GM12865 (cell line): ENCODE data around the gene SDCCAG8.
A peak's percentile ranks its signal among the peaks of the same experiment; 100 is the strongest.

Experiments
- DNase-seq: peaks from one replicate; pipeline ENCODE4 v3.0.0; 2010; ENCODE audit warnings: low read depth
- H3K4me3 ChIP-seq: 2 replicates; pipeline ENCODE4 v1.5.1; 2011; ENCODE audit warnings: mild to moderate bottlenecking, low read depth, low read length, control low read depth
- CTCF ChIP-seq: IDR thresholded peaks from 2 replicates; pipeline ENCODE4 v1.5.1; 2011; ENCODE audit warnings: low read length, control low read depth, low read depth, inconsistent platforms; ENCODE audit not compliant: insufficient read depth; ENCODE audit errors: missing control alignments

The SDCCAG8 gene

GRCh38 chr1:243269461-243269801 lies 13.6 kb downstream of the SDCCAG8 start:
- TF ChIP-seq CTCF: no peak
- peak; percentile 64 for DNase-seq
- H3K4me3 ChIP-seq: no peak overlapping the region

- no peak for TF ChIP-seq CTCF
- no peak overlapping the region for H3K4me3 ChIP-seq
- DNase-seq: no peak
Measured at GRCh38 chr1:243270097-243270864, 14.4 kb downstream of the SDCCAG8 start.

GRCh38 chr1:243271996-243272395 lies 16.2 kb downstream of the SDCCAG8 start:
- no peak for TF ChIP-seq CTCF
- no peak for DNase-seq
- H3K4me3 ChIP-seq: no peak overlapping the region

- no peak for DNase-seq
- TF ChIP-seq CTCF: no peak
- H3K4me3 ChIP-seq: no peak overlapping the region
Measured at GRCh38 chr1:243272401-243272800, 16.6 kb downstream of the SDCCAG8 start.

GRCh38 chr1:243273506-243273905 lies 17.7 kb downstream of the SDCCAG8 start:
- H3K4me3 ChIP-seq: no peak overlapping the region
- TF ChIP-seq CTCF: no peak
- no peak for DNase-seq

GRCh38 chr1:243273945-243274344 lies 18.1 kb downstream of the SDCCAG8 start:
- TF ChIP-seq CTCF: no peak
- H3K4me3 ChIP-seq: no peak overlapping the region
- no peak for DNase-seq

- no peak for DNase-seq
- TF ChIP-seq CTCF: no peak
- no peak overlapping the region for H3K4me3 ChIP-seq
Measured at GRCh38 chr1:243275316-243275715, 19.5 kb downstream of the SDCCAG8 start.
